ENCODE results near the gene NDUFV2.

DNA sequence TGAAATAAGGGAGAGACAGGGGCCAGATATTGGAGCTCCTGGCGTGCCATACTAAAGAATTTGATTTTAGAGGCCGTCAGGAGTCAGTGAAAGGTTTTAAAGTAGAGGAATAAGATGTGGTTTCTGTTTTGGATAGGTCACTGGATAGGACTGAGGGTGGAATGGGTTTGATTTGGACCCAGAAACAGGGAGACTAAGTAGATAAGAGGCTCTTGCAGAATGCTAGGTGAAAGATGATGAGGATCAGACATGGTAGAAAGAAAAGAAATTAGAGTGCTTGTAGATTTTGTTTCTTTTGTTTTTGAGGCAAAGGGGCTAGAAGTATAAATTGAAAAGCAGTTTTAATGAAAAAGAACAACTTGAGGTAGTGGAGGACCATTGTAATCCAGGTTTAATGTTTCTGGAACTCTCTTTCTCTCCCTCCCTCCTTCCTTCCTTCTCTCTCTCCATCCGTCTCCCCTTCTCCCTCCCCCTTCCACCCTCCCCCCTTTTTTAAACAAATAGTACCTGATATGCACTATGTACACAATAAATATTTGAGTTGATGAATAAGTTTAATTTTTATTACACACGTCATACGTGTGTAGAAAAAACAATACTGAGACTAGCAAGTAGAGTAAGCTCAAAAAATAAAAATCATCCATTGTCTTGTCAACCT lies 1.9 kb downstream of the NDUFV2 start:
- TF ChIP-seq, protein P1, sequence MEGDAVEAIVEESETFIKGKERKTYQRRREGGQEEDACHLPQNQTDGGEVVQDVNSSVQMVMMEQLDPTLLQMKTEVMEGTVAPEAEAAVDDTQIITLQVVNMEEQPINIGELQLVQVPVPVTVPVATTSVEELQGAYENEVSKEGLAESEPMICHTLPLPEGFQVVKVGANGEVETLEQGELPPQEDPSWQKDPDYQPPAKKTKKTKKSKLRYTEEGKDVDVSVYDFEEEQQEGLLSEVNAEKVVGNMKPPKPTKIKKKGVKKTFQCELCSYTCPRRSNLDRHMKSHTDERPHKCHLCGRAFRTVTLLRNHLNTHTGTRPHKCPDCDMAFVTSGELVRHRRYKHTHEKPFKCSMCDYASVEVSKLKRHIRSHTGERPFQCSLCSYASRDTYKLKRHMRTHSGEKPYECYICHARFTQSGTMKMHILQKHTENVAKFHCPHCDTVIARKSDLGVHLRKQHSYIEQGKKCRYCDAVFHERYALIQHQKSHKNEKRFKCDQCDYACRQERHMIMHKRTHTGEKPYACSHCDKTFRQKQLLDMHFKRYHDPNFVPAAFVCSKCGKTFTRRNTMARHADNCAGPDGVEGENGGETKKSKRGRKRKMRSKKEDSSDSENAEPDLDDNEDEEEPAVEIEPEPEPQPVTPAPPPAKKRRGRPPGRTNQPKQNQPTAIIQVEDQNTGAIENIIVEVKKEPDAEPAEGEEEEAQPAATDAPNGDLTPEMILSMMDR (IDR thresholded peaks at IDR 0.05) = no peak
- TF ChIP-seq POLR2A (IDR thresholded peaks at IDR 0.05) = no peak

All from esophagus squamous epithelium (tissue), 4 donors.